Ovary (tissue), 3 donors: ENCODE measurements around the gene KCNJ12.
"Not testable (repeated sequence)": the region's sequence is repeated elsewhere in the genome, so short reads cannot be mapped to it uniquely, and the experiment has no call there.

Experiments used
- CTCF ChIP-seq, 3 donors: fragments of 450-650 bp in 2 of 3; fragments of 200-600 bp in 1 of 3; IDR thresholded peaks; one replicate each; pipeline versions ENCODE4 v1.5.1 to v1.8.0; 2016 to 2022; ENCODE audit warnings: antibody characterized with exemption in 3 of 3, mild to moderate bottlenecking in 1 of 3
- EP300 ChIP-seq: sonication (generic); formaldehyde crosslinking; IDR thresholded peaks from one replicate; pipeline ENCODE4 v1.6.1; 2017; ENCODE audit warnings: antibody characterized with exemption
- POLR2A ChIP-seq: fragments of 450-650 bp; IDR thresholded peaks from one replicate; pipeline ENCODE4 v1.6.1; 2017; ENCODE audit warnings: antibody characterized with exemption, mild to moderate bottlenecking, moderate library complexity
- donor health status: DM: no; HTN: no; CAD: no.

- TF ChIP-seq POLR2A; CTCF (IDR thresholded peaks at IDR 0.05); EP300: not testable (repeated sequence)
Measured at GRCh38 chr17:21436883-21437836, 61.0 kb downstream of the KCNJ12 start.
